Measurements from ENCODE around the gene FARP1. TPM values are rescaled to one million over a fixed set of nuclear protein-coding genes. Genes with fewer than 3 reads are reported as not detected.

FARP1 gene
- total and polyA plus RNA-seq, 2 of the 13 experiments (the other 11 are each of a cell fraction or from before 2014, with no cell fraction given): 70.6 to 126 TPM

- TSS peak; percentile 92 for BruUV-seq (replicated peaks)
- DNase-seq (ENCODE audit: low spot score) (peak; percentile 98), ATAC-seq (peak; percentile 91), FAIRE-seq (peak; percentile 99)
- H3K9me3 ChIP-seq (ENCODE audit: low read length): no peaks in the 10 kb centered on the region
- ChIA-PET POLR2A (interaction anchor here (0.7 to 3.0 kb wide), 23 partner anchors 8 to 239 kb away, joined by 3 to 45 read pairs (median 6); no protein-coding TSS in a partner anchor), CTCF (ENCODE audit: low intra/inter-chr PET ratio, low total read pairs) (no interaction called here)
- H3K9ac ChIP-seq (ENCODE audit: insufficient read depth, low read depth, low read length): peak overlapping the region; percentile 64
- in situ Hi-C loops (cut with HindIII; ENCODE audit: extremely low pct_ligation_motif_present, low pct_unique_long_range_greater_than_20kb): no loop called here
- intact Hi-C loops (cut with micrococcal nuclease; ENCODE audit: unreplicated experiment): loop anchor here (2.0 to 10.0 kb wide), 3 partner anchors 35 to 241 kb away; no protein-coding TSS in a partner anchor
- H4K20me1 ChIP-seq (ENCODE audit: insufficient read depth, low read length): peaks cover 14% of the 10 kb centered on the region; the same call in 1 of the 2 replicates
- peak overlapping the region; percentile 27 to 65 (median 41) for H3K4me3 ChIP-seq (replicated peaks in 1 of 3; ENCODE audit: insufficient read depth in 1 of 3, low read depth in 2 of 3, low read length in 3 of 3)
- peak overlapping the region; percentile 86 for H3K4me2 ChIP-seq (ENCODE audit: low read depth, low read length)
- H2AFZ ChIP-seq (ENCODE audit: low read length): no peak overlapping the region
- no peaks in the 10 kb centered on the region for H3K27me3 ChIP-seq (ENCODE audit: control insufficient read depth in 1 of 2, insufficient read depth in 2 of 2, low read length in 2 of 2)
- 15% methylated on average over 10 of the region's 10 CpGs for WGBS (ENCODE audit: low lambda C conversion rate)
- H3K36me3 ChIP-seq (replicated peaks in 1 of 2; ENCODE audit: control insufficient read depth in 1 of 2, insufficient read depth in 2 of 2, low read length in 2 of 2): peaks cover 2 to 12% of the 10 kb centered on the region in 2 experiments; a peak in 3 of 5 replicates
- peaks cover 99% of the 10 kb centered on the region for H3K4me1 ChIP-seq (ENCODE audit: insufficient read depth, low read length)
- H3K27ac ChIP-seq (ENCODE audit: extremely low read length, insufficient read depth, low read length): peak overlapping the region; percentile 80
- H3K79me2 ChIP-seq (ENCODE audit: insufficient read depth, low read length): peaks cover 76% of the 10 kb centered on the region
- peak; percentile 93 for TF ChIP-seq GATAD2A (CRISPR knock-in tag; IDR thresholded peaks at IDR 0.05)
- TF ChIP-seq MXD4 (CRISPR knock-in tag; IDR thresholded peaks at IDR 0.05): no peak
- TF ChIP-seq ATF4 (CRISPR knock-in tag; IDR thresholded peaks at IDR 0.05): 0 out of 4 replicates have a peak, but pooled peaks of 1 of the 2 experiments have one; percentile 20
- no peak for TF ChIP-seq ELF4 (CRISPR knock-in tag; IDR thresholded peaks at IDR 0.05; ENCODE audit: borderline replicate concordance)
- no peak for TF ChIP-seq ZNF354B (CRISPR knock-in tag; IDR thresholded peaks at IDR 0.05)
- no peak for TF ChIP-seq CREBL2 (CRISPR knock-in tag; IDR thresholded peaks at IDR 0.05; ENCODE audit: borderline replicate concordance)
- TF ChIP-seq POLR2G (IDR thresholded peaks at IDR 0.05; ENCODE audit: low read depth, low read length): peak; percentile 93
- TF ChIP-seq ZGPAT (CRISPR knock-in tag; IDR thresholded peaks at IDR 0.05): peak; percentile 40; the same call in 1 of the 2 replicates
- TF ChIP-seq ZNF556 (CRISPR knock-in tag; IDR thresholded peaks at IDR 0.05; ENCODE audit: borderline replicate concordance): peak; percentile 81; the same call in 1 of the 2 replicates
- no peak for TF ChIP-seq TRIM22 (IDR thresholded peaks at IDR 0.05)
- TF ChIP-seq E2F1 (CRISPR knock-in tag; IDR thresholded peaks at IDR 0.05): no peak; the same call in 1 of the 2 replicates
- no peak for TF ChIP-seq KAT2B (IDR thresholded peaks at IDR 0.05; ENCODE audit: borderline replicate concordance, low read depth, low read length)
- TF ChIP-seq CHD2 (IDR thresholded peaks at IDR 0.05; ENCODE audit: low read depth, low read length): peak; percentile 91
- TF ChIP-seq GMEB1 (CRISPR knock-in tag; IDR thresholded peaks at IDR 0.05; ENCODE audit: borderline replicate concordance): peak; percentile 42; the same call in 1 of the 2 replicates
Observed at GRCh38 chr13:98265692-98266551, 123.0 kb downstream of the FARP1 start.

Measured in HepG2 (cell line).